T-helper 1 cell treated with Interleukin-12 subunit alpha and Interleukin-12 subunit beta and Interleukin-4 antibody, amounts not matched to agents 30 ng/mL and 1 ng/mL, for 36 hours (primary cell): Measurements from ENCODE around the gene SMIM1. TPM values are rescaled to one million over a fixed set of nuclear protein-coding genes. Genes with fewer than 3 reads are reported as not detected.

Experiments used
- intact Hi-C: fragments of 100-400 bp; cut with micrococcal nuclease; formaldehyde crosslinking; loops from one replicate; pipeline ENCODE4 v1.15.1; 2024
- total RNA-seq: library from RNA; stranded (reverse); gene quantifications from 2 replicates; pipeline ENCODE4 v1.2.3, GENCODE V29; 2022

The SMIM1 gene, protein sequence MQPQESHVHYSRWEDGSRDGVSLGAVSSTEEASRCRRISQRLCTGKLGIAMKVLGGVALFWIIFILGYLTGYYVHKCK
- not detected in 2 replicates for total RNA-seq

DNA sequence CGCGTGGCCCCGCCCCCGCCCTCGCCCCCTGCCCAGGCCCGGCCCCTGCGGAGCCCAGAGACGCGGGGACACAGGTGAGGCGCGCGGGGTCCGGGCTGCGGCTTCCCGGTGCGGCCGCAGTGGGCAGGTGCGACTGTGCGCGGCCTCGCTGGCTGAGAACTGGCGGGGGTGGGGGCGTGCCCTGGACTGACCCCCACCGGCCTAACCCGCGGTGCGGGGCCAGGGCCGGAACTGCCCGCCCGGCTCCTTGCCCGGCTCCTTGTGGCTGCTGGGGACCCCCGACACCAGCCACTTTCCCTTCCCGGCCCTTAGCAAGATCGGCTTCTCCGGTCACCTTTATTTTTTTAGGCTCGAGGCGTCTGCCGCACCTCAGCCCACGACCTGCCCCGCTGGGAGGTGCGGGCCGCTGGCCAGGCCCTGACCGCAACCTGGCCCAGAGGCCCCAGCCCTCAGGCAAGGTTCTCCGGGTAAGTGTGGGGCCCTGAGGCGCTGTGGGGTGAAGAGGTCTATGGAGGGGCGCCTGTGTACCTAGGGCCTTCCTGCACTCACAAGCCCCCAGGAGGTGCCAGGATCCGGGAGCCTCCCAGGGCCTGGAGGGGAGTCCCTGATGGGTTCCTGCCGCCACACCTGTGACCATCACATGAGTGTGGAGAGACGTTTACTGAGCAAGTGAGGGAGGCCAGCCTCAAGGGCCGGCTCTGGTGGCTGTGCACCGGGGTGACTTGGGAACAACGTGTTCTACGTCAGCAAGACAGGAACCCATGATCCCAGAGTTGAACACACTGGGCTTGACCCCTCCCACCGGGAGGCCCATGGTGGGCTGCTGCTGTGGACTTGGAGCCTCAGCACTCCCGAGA, at the start of gene SMIM1:
SMIM1 (plus strand) TSS at position 35 of the 857 bp plus-strand sequence. CDS start 2,625 bp downstream, outside the sequence.
- intact Hi-C loops = loop anchor here (1.0 to 2.0 kb wide), 6 partner anchors 23 to 148 kb away; partner anchors contain the start of genes C1orf174, CEP104, DFFB and LRRC47

DNA sequence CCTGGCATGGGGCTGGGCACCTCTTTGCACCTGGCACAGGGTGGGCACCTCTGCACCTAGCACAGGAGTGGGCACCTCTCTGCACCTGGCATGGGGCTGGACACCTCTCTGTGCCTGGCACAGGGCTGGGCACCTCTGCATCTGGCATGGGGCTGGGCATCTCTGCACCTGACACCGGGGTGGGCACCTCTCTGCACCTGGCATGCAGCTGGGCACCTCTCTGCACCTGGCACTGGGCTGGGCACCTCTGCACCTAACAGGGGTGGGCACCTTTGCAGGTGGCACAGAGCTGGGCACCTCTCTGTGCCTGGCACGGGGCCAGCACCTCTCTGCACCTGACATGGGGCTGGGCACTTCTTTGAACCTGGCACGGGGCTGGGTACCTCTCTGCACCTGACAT, 49.7 kb upstream of the SMIM1 start:
- intact Hi-C loops = no loop called here

DNA sequence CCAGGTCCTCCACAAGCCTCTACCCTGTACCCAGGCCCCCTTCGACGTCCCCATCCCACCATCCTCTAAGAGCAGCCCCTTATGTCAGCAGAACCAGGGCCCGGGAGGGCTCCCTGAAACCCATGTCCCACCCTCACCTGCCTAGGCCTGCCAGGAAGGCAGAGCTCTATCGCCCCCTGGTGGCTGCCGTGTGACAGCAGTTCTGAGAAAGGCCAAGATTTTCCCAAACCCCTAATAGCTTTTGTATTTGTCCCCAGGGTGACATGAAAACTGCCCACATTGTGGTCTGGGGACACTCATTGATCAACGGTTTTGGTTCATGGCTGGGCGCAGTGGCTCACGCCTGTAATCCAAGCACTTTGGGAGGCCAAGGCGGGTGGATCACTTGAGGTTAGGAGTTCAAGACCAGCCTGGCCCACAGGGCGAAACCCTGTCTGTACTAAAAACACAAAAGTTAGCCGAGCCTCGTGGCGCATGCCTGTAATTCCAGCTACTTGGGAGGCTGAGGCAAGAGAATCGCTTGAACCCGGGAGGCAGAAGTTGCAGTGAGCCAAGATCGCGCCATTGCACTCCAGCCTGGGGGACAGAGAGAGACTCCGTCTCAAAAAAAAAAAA, 48.0 kb upstream of the SMIM1 start:
- intact Hi-C loops = loop anchor here (1.0 kb wide), 4 partner anchors 105 to 271 kb away; no protein-coding TSS in a partner anchor

DNA sequence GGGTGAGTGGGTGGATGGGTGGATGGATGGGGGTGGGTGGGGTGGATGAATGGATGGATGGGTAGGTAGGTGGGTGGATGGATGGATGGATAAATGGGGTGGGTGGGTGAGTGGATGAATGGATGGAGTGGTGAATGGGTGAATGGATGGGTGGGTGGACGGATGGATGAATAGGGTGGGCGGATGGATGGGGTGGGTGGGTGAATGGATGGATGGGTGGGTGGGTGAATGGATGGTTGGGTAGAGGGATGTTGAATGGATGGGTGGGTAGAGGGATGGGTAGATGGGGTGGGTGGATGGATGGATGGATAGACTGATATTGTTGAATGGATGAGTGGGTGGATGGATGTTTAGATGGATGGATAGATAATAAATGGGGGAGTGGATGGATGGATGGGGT, 47.2 kb upstream of the SMIM1 start:
- intact Hi-C loops = no loop called here

DNA sequence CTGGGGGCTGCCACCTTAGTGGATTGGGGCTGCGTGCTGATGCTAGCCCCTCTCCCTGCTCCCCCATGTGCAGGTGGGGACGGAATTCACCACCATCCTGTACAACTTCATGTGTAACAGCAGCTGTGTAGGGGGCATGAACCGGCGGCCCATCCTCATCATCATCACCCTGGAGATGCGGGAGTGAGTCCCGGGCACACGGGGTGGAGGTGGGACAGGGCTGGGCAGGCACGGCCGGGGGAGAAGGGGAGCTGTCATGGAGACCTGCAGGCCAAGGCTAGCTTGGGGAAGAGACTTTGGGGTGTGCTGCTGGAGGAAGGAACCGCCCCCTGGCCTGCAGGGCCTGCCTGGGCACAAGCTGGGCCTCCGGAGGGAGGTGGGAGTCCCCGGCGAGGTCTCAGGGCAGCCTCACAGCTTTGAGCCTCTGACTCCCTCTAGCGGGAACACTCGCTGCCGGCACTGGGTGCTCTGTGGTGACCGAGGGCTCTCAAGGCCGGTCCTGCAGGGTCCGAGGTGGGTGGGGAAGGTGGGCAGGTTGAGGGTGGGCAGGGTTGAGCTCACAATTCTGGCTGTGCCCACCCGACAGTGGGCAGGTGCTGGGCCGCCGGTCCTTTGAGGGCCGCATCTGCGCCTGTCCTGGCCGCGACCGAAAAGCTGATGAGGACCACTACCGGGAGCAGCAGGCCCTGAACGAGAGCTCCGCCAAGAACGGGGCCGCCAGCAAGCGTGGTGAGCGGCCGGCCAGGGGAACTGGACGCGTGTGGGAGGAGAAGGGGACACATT, 45.3 kb upstream of the SMIM1 start:
- intact Hi-C loops = no loop called here

DNA sequence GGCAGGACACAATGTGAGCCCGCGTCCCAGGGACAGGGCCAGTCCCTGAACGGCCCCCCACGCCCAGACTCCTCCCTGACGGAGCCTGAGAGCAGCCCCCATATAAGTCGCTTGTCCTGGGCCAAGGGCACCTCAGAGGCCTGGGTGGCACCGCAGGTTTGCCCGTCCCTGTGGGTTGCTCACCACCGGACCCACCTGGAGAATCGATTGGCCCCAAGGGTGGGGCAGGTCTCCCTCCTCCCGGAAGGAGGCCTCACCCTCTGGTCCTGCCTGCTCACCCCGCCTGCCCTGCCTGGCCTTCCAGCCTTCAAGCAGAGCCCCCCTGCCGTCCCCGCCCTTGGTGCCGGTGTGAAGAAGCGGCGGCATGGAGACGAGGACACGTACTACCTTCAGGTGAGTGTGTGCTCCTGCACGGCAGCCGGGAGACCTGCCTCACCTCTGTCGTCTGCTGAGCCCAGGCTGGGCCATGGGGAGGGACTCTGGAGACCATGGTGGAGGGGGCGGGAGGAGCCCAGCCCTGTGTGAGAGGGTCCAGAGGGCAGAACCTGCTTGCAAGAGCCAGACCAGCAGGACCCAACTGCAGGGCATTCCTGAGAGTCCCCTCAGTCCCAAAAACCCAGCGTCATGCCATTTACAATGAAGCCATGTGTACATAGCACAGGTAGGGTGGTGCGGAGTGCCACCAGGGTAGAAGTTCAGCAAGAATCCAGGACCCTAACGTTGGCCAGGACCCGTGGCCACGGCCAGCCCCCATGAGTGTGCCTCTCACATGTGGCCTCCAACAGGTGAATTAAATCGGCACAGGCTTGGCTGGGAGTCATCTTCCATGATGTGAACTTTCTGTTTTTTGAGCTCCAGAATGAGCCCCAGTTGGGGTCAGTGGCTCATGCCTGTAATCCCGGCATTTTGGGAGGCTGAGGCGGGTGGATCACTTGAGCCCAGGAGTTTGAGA, 44.4 kb upstream of the SMIM1 start:
- intact Hi-C loops = no loop called here

DNA sequence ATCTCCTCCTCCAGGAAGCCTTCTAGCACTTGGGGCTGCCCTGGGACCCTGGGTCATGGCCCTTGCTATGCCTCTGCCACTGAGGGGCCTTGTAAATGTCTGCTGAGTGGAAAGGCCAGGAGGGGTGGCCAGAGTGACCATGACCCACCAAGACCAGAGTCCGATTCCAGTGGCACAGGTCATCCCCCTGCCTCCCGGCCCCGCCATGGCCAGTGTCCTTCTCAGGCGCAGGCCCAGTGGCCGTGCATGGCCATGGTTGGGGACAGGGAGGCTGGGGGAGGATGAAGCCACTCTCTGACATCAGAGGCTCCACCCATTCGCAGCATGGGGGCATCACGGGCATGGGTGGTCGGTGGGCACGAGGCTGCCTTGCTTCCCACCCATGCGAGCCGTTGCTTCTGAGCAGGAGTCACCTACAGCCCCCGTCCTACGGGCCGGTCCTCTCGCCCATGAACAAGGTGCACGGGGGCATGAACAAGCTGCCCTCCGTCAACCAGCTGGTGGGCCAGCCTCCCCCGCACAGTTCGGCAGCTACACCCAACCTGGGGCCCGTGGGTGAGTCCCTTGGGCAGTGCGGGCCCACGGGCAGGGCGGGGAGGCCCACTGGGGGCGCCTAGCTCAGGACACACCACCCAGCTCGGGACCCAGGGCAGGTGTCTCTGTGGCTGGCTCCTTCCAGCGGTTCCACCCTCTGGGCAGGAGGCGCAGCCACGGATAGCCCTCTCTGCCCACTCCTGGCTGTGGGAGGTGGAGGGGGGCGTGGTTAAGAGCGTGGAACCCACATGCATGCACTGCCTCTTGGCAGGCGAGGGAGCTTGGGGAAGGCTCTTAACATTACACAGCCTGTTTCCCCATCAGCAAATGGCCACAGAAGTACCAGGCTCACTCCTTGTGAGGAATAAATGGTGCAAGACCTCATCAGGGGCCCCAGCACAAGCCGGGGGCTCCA, 42.7 kb upstream of the SMIM1 start:
- intact Hi-C loops = no loop called here

DNA sequence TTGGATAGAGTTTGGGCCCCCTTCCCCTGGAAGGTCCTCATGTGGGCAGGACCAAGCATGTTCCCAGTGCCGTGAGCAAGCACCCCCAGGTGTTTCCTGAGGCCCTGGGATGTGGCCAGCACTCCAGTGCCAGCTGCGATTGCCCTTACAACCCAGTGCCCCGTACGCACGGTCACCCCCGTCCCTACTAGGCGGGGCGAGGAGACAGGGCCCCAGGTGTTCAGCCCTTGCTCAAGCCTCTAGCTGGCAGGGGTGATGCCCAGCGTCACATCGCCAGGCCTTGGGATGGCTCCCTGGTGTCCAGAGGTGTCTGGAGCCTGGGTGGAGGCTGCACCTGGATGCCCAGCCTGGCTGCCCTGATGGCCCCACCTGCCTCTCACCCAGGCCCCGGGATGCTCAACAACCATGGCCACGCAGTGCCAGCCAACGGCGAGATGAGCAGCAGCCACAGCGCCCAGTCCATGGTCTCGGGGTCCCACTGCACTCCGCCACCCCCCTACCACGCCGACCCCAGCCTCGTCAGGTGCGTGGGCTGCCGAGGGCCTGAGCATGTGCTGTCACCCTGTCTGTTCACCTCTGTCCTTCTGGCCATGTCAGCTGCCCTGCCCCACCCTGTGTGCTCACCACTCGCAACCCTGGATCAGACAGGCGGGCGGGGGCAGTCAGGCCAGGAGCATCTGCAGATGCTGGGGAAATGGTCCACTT, 41.9 kb upstream of the SMIM1 start:
- intact Hi-C loops = no loop called here

DNA sequence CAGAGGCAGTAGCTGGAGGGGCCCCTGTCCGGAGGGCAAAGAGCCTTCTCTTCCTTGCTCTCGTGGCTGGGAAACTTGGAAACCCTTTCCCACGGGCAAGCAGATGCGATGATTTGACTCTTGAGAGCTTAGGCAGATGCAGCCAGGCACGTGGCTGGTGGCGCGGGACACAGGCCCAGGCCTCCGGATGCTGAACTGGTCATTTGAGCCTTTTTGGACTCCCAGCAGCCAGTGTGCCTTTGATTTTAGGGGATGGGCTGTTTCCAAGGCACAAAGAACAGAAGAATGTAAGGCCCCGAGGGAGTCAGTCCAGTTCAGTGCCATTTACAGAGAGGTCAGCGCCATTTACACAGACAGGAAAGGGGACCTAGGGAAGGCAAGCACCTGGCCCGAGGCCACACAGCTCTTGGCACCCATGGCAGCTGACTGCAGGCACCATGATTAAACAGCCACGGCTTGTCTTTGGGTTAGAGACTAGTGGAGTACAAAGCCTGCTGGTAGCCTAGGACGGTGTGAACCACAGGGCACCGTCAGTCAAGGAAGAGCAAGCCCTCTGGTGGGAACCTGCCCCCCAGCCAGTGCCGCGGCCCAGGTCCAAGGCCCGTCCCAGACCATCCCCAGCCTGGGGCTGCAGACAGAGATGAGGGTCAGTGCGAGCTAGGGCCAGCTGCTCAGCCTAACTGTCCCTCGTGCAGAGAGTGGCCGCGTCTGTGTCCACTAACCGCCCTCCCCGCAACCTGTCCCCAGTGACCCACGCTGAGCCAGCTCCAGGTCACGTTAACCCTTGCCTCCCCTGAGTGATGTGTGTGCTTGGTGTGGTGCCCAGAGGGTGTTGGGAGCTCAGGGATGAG, 40.7 kb upstream of the SMIM1 start:
- intact Hi-C loops = no loop called here

DNA sequence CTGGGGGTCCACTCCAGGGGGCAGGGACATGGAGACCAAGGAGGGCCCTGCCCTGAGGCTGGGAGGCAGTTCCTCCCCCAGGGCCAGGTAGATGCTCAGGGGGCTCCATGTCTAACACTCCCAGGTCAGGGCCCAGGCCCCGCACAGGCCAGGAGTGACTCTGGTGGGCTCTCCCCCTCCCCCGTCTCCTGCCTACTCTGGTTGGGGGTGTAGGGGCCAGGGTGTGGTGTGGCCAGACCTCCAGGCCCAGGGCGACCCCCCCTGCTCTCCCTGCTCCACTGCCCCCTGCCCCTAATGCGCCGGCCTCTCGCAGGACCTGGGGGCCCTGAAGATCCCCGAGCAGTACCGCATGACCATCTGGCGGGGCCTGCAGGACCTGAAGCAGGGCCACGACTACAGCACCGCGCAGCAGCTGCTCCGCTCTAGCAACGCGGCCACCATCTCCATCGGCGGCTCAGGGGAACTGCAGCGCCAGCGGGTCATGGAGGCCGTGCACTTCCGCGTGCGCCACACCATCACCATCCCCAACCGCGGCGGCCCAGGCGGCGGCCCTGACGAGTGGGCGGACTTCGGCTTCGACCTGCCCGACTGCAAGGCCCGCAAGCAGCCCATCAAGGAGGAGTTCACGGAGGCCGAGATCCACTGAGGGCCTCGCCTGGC, 40.0 kb upstream of the SMIM1 start:
- intact Hi-C loops = no loop called here

DNA sequence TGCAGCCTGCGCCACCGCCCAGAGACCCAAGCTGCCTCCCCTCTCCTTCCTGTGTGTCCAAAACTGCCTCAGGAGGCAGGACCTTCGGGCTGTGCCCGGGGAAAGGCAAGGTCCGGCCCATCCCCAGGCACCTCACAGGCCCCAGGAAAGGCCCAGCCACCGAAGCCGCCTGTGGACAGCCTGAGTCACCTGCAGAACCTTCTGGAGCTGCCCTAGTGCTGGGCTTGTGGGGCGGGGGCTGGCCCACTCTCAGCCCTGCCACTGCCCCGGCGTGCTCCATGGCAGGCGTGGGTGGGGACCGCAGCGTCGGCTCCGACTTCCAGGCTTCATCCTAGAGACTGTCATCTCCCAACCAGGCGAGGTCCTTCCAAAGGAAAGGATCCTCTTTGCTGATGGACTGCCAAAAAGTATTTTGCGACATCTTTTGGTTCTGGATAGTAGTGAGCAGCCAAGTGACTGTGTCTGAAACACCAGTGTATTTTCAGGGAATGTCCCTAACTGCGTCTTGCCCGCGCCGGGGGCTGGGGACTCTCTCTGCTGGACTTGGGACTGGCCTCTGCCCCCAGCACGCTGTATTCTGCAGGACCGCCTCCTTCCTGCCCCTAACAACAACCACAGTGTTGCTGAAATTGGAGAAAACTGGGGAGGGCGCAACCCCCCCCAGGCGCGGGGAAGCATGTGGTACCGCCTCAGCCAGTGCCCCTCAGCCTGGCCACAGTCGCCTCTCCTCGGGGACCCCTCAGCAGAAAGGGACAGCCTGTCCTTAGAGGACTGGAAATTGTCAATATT, 39.3 kb upstream of the SMIM1 start:
- intact Hi-C loops = no loop called here

DNA sequence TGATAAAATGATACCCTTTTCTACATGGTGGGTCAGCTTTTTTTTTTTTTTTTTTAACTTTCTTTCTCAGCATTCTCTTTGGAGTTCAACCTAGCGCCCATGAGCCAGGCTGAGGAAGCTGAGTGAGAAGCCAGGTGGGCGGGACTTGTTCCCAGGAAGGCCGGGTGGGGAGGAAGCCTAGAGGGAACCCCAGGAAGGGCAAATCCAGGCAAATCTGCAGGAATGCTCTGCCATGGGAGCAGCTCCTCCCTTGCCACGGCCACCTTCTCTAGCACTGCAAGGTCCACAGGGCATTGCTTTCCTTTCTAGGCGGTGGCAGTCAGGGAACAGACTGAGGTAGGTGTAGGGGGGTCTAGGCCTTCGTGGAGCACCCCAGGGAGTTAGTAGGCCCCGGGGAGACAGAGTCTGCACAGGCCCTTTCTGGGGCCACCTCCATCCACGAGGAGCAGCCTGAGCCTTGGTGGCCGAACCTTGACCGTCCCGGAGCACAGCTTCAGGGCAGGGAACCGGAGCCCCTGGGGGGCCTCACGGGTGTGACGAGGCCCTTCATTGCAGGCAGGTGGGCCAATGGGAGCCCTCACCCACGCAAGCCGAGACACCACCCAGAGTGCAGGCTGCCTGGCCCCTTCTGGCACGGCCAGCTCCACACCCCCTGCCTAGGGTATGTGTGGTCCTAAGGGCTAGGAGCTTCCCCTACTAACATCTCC, 38.5 kb upstream of the SMIM1 start:
- intact Hi-C loops = no loop called here

DNA sequence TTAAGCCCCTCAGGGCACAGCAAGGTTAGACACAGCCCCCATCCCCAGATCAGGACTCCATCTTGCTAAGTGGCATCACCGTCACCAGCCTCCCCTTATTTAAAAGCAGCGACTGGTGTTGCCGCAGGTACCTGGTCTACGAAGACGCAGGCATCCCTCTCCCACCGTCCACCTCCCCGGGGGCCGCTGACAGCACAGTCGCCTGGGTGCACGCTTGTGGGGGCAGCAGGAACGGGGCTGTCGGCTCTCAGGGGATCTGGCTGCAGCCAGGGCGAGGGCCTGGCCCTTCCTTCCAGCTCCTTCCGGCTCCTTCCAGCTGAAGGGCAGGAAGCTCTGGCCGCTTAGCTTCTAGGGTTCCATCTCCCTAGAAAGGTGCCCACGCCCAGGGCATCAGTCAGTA, 37.9 kb upstream of the SMIM1 start:
- intact Hi-C loops = no loop called here

DNA sequence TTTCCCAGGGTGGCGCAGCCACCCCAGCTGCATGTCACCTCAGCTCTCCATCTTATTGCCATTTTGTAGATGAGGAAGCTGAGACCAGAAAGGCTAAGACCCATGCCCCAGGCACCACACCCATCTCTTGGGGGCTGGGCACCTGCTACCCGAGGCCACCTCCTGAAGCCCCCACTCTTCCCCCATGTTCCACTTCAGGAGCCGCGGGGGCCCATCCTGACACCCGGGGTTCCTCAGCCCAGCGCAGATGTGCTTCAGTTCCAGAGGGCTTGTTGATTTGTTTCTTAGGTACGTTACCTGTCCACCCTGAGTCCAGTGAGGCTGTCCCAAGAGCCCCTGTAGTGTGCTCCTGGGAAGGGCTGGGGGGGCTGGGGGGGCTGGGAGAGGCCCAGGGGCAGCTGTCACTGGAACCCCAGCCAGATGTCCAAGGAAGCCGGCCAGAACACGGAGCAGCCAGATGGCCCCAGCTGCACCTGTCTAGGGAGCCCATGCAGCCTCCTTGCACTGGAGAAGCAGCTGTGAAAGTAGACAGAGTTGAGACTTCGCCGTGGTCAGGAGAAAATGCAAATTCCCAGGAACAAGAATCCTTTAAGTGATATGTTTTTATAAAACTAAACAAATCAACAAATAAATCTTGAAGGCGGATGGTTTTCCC, 37.4 kb upstream of the SMIM1 start:
- intact Hi-C loops = no loop called here

DNA sequence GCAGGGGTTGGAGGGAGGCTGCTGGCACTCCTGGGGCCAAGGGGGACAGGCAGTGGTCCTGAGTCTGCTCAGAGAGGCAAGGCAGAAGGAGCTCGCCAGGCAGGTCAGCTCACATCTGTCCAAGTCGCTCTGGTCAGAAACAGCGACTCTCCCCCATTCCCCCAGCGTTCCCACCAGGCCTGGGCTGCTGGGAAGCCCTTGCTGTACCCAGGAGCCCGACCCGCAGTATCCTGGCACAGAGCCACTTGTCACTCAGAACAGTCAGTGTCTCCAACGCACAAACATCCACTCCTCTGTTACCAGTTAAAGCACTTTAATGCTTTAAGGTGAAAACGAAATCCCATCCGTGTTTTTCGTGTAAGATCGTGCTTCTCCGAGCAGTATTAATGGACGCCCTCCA, 36.9 kb upstream of the SMIM1 start:
- intact Hi-C loops = no loop called here
